Endodermal cell (in vitro differentiated cells): Measurements from ENCODE around the gene ODAD4. TPM values are rescaled to one million over a fixed set of nuclear protein-coding genes. Genes with fewer than 3 reads are reported as not detected.

Experiments used
- DNase-seq: peaks from one replicate; pipeline ENCODE4 v3.0.0-alpha.2; 2017
- H3K27ac ChIP-seq: 2 replicates; pipeline ENCODE4 v1.5.1; 2013; ENCODE audit warnings: mild to moderate bottlenecking, low read depth, low read length, moderate library complexity
- H3K27me3 ChIP-seq: 2 replicates; pipeline ENCODE4 v1.6.1; 2013; ENCODE audit warnings: mild to moderate bottlenecking, low read length, moderate library complexity; ENCODE audit not compliant: insufficient read depth, control insufficient read depth, poor library complexity, severe bottlenecking
- H3K36me3 ChIP-seq: 2 replicates; pipeline ENCODE4 v1.7.0; 2013; ENCODE audit warnings: mild to moderate bottlenecking, low read length, moderate library complexity; ENCODE audit not compliant: control insufficient read depth, insufficient read depth
- H3K4me1 ChIP-seq: one replicate; pipeline ENCODE4 v1.7.0; 2013; ENCODE audit warnings: low read length; ENCODE audit not compliant: control insufficient read depth, insufficient read depth
- H3K4me3 ChIP-seq: 2 replicates; pipeline ENCODE4 v1.5.1; 2013; ENCODE audit warnings: mild to moderate bottlenecking, low read length, moderate library complexity
- H3K9ac ChIP-seq: 2 replicates; pipeline ENCODE4 v1.6.1; 2013; ENCODE audit warnings: mild to moderate bottlenecking, low read length, moderate library complexity; ENCODE audit not compliant: poor library complexity, severe bottlenecking; ENCODE audit errors: extremely low read depth
- H3K9me3 ChIP-seq: 2 replicates; pipeline ENCODE4 v1.6.1; 2013; ENCODE audit warnings: mild to moderate bottlenecking, low read length, moderate library complexity; ENCODE audit not compliant: control insufficient read depth
- H3K27ac Mint-ChIP-seq: 2 replicates; pipeline ENCODE4 v1.8.0; 2020; ENCODE audit warnings: mixed read lengths
- H3K27me3 Mint-ChIP-seq: 2 replicates; pipeline ENCODE4 v1.8.0; 2021; ENCODE audit warnings: mild to moderate bottlenecking, mixed read lengths; ENCODE audit not compliant: insufficient read depth
- H3K36me3 Mint-ChIP-seq: 2 replicates; pipeline ENCODE4 v1.8.0; 2020; ENCODE audit warnings: low read depth, mixed read lengths
- H3K4me1 Mint-ChIP-seq: 2 replicates; pipeline ENCODE4 v1.8.0; 2020; ENCODE audit warnings: mixed read lengths
- H3K4me3 Mint-ChIP-seq: 2 replicates; pipeline ENCODE4 v1.8.0; 2020; ENCODE audit warnings: mild to moderate bottlenecking, moderate library complexity, mixed read lengths
- H3K9me3 Mint-ChIP-seq: 2 replicates; pipeline ENCODE4 v1.8.0; 2020; ENCODE audit warnings: mild to moderate bottlenecking, mixed read lengths
- WGBS, 2 experiments: methylation state at CpG; one replicate each; pipeline versions ENCODE4 v1.1.5 to v1.1.7; 2013; ENCODE audit warnings: missing lambda C conversion rate in 2 of 2, mixed read lengths in 1 of 2; ENCODE audit not compliant: insufficient coverage in 1 of 2, insufficient read length in 1 of 2; 5-methylcytosine and 5-hydroxymethylcytosine counted together
- total RNA-seq, 2 donors: library from RNA; stranded (reverse); fragmentation: NEBNext Ultra II Directional in 1 of 2; extraction: Animal tissue kit (Norgen Biotek cat#: 25700) in 1 of 2; gene quantifications; 2 replicates in 1 of 2; 3 replicates in 1 of 2; pipeline ENCODE4 v1.2.1, GENCODE V29; 2021
- TF ChIP-seq, protein P1 (sequence below): fragments of 200-600 bp; sonication (generic); conservative IDR thresholded peaks from 2 replicates; pipeline ENCODE4 v1.5.0; 2021; ENCODE audit warnings: antibody characterized with exemption, mild to moderate bottlenecking

ODAD4 gene
- total RNA-seq, 2 donors from 2014 or later = 3.9 to 4.7 TPM

DNA sequence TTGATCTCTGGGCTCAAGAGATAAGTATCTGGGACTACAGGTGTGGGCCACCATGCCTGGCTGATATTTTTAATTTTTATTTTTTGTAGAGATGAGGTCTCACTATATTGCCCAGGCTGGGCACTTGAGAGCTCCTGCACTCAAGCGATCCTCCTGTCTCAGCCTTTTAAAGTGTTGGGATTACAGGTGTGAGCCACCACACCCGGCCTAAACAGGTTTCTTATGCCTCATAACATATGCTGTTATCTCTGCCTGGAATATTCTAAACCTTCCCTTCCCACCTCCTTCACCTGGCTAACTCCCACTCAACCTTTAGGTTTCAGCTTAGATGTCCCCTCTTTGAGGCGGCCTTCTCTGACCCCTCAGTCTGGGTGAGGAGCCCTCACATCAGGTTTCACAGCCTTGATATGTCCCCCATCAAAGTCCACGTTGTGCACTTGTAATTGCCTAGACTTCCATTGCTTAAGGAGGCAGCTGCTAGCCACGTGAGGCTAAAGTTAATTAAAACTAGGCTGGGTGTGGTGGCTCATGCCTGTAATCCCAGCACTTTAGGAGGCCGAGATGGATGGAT is 27.5 kb downstream of the ODAD4 start:
- Mint-ChIP-seq H3K4me3 (no peak overlapping the region), H3K27me3 (peaks cover 1% of the 10 kb centered on the region), H3K4me1 (peaks cover 26% of the 10 kb centered on the region), H3K27ac (no peak overlapping the region), H3K9me3 (no peaks in the 10 kb centered on the region), H3K36me3 (peaks cover 8% of the 10 kb centered on the region)
- Histone ChIP-seq H3K4me1 (peaks cover 10% of the 10 kb centered on the region), H3K4me3 (no peak overlapping the region), H3K36me3 (no peaks in the 10 kb centered on the region), H3K9ac (no peak overlapping the region), H3K9me3 (no peaks in the 10 kb centered on the region), H3K27ac (no peak overlapping the region), H3K27me3 (no peaks in the 10 kb centered on the region)
- 91 to 100% methylated on average over 5 to 6 of the region's 6 CpGs for WGBS, 2 experiments
- DNase-seq = no peak
- TF ChIP-seq, protein P1, sequence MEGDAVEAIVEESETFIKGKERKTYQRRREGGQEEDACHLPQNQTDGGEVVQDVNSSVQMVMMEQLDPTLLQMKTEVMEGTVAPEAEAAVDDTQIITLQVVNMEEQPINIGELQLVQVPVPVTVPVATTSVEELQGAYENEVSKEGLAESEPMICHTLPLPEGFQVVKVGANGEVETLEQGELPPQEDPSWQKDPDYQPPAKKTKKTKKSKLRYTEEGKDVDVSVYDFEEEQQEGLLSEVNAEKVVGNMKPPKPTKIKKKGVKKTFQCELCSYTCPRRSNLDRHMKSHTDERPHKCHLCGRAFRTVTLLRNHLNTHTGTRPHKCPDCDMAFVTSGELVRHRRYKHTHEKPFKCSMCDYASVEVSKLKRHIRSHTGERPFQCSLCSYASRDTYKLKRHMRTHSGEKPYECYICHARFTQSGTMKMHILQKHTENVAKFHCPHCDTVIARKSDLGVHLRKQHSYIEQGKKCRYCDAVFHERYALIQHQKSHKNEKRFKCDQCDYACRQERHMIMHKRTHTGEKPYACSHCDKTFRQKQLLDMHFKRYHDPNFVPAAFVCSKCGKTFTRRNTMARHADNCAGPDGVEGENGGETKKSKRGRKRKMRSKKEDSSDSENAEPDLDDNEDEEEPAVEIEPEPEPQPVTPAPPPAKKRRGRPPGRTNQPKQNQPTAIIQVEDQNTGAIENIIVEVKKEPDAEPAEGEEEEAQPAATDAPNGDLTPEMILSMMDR = no peak

DNA sequence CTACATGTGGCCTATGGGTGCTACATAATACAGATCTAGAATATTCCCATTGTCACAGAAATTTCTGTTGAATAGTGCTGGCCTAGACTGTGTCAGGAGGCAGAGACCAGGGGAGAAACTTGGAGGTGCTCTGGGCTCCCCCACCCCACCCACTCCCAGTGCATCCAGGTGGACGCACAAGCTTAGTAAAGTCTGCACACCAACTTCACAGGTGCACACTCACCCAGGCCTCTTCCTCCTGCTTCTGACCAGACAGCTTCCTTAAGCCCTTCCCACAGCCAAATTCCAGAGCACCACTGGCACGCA is 28.6 kb downstream of the ODAD4 start:
- H3K36me3 ChIP-seq = no peaks in the 10 kb centered on the region
- no peak overlapping the region for H3K27ac ChIP-seq
- Mint-ChIP-seq H3K9me3 (no peaks in the 10 kb centered on the region), H3K4me1 (peaks cover 26% of the 10 kb centered on the region), H3K27me3 (peaks cover 1% of the 10 kb centered on the region), H3K36me3 (peaks cover 4% of the 10 kb centered on the region), H3K4me3 (no peak overlapping the region), H3K27ac (peak overlapping the region; percentile 86)
- TF ChIP-seq, protein P1 = no peak
- H3K27me3 ChIP-seq = no peaks in the 10 kb centered on the region
- no peak overlapping the region for H3K4me3 ChIP-seq
- no peak overlapping the region for H3K9ac ChIP-seq
- peaks cover 10% of the 10 kb centered on the region for H3K4me1 ChIP-seq
- H3K9me3 ChIP-seq = no peaks in the 10 kb centered on the region
- WGBS, 2 experiments = 50 to 73% methylated on average over 1 to 2 of the region's 2 CpGs
- DNase-seq = no peak

DNA sequence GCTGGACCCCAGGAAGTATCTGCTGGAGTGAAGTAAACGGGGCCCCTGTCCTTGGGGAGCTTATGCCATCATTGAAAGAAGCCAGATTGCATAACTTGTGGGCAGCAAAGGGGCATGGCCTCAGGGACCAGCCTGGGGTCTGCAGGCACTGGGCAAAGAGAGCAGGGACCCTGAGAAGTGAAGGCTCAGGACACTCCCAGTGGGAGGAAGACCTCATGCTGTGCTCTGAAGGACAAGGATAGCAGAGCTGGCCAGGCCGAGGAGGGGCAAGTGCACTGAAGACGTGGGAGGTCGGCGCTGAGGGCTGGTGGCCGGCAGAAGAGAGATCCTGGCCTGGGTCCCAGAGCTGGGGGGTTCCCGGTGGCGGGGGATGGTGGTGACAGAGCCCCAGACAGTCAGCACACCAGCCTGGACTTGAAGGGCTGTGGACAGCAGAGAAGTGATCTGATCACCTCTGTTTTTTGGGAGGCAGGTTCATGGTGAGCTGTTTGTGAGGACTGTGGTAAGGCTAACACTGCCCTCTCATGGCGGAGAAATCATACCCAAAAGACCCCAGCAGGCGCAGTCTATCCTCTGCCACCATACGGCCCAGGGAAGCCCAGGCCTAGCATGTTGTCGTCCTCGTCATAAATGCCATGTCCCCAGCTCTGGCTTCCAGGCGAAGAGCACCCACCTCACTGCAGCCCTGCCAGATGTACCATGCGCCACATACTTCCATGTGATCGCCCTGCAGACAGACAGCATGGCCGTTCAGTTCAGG is 29.1 kb downstream of the ODAD4 start:
- Mint-ChIP-seq H3K9me3 (no peaks in the 10 kb centered on the region), H3K4me3 (no peak overlapping the region), H3K27ac (peak overlapping the region; percentile 86), H3K27me3 (peaks cover 1% of the 10 kb centered on the region), H3K36me3 (peaks cover 4% of the 10 kb centered on the region), H3K4me1 (peaks cover 26% of the 10 kb centered on the region)
- peak; percentile 94 for DNase-seq
- WGBS, 2 experiments = 62% methylated on average over 13 to 17 of the region's 17 CpGs
- TF ChIP-seq, protein P1 = peak; percentile 78
- Histone ChIP-seq H3K4me3 (no peak overlapping the region), H3K9me3 (no peaks in the 10 kb centered on the region), H3K4me1 (peaks cover 10% of the 10 kb centered on the region), H3K36me3 (no peaks in the 10 kb centered on the region), H3K9ac (no peak overlapping the region), H3K27ac (no peak overlapping the region), H3K27me3 (no peaks in the 10 kb centered on the region)
